B cell (primary cell): ENCODE results near the gene WNT1. TPM values are rescaled to one million over a fixed set of nuclear protein-coding genes. Genes with fewer than 3 reads are reported as not detected.

Source experiments
- ATAC-seq: fragments of 200-7000 bp; cut with Tn5 transposase; one replicate; pipeline ENCODE4 v1.10.0; 2021; ENCODE audit warnings: low read depth, mild to moderate bottlenecking, moderate number of reproducible peaks, moderate library complexity
- CTCF ChIA-PET: fragments of 350-600 bp; sonication (Branson Sonifier 250); formaldehyde crosslinking; loops from one replicate; lab custom pipeline; 2021; ENCODE audit warnings: antibody characterized with exemption, inconsistent platforms; lab: Charles Lee
- POLR2A ChIA-PET: fragments of 350-600 bp; sonication (Branson Sonifier 250); formaldehyde crosslinking; loops from one replicate; lab custom pipeline; 2021; ENCODE audit warnings: antibody characterized with exemption; lab: Charles Lee
- DNase-seq: peaks from one replicate; pipeline ENCODE4 v3.0.0; 2013
- H2AFZ ChIP-seq: 2 replicates; pipeline ENCODE4 v1.6.1; 2012; ENCODE audit warnings: mild to moderate bottlenecking, low read depth, low read length; ENCODE audit not compliant: insufficient read depth, poor library complexity, severe bottlenecking
- H3K27ac ChIP-seq, 2 donors: 1 replicate in 1 of 2; 2 replicates in 1 of 2; pipeline ENCODE4 v1.5.1; 2012 to 2013; ENCODE audit warnings: low read length in 2 of 2, mild to moderate bottlenecking in 2 of 2, moderate library complexity in 1 of 2
- H3K27me3 ChIP-seq, 4 experiments: fragments of 200-600 bp in 1 of 4; sonication (generic) in 1 of 4; replicated peaks in 1 of 4; 1 replicate in 2 of 4; 2 replicates in 2 of 4; pipeline versions ENCODE4 v1.6.1 to v1.7.0; 2013 to 2016; ENCODE audit warnings: low read length in 3 of 4, mild to moderate bottlenecking in 2 of 4, mixed read lengths in 1 of 4, moderate library complexity in 1 of 4; ENCODE audit not compliant: insufficient read depth in 4 of 4, control insufficient read depth in 3 of 4; ENCODE audit errors: control extremely low read depth in 1 of 4
- H3K36me3 ChIP-seq, 2 experiments: replicated peaks in 1 of 2; 1 replicate in 1 of 2; 2 replicates in 1 of 2; pipeline versions ENCODE4 v1.6.1 to v1.7.1; 2013; ENCODE audit warnings: low read length in 1 of 2; ENCODE audit not compliant: insufficient read depth in 2 of 2, control insufficient read depth in 1 of 2; ENCODE audit errors: control extremely low read depth in 1 of 2, extremely low read depth in 1 of 2
- H3K4me1 ChIP-seq, 2 donors: fragments of 200-600 bp in 1 of 2; sonication (generic) in 1 of 2; 1 replicate in 1 of 2; 2 replicates in 1 of 2; pipeline versions ENCODE4 v1.5.1 to v1.6.1; 2013 to 2017; ENCODE audit warnings: low read length in 2 of 2; ENCODE audit not compliant: control insufficient read depth in 2 of 2, insufficient read depth in 2 of 2
- H3K4me2 ChIP-seq: replicated peaks from 2 replicates; pipeline ENCODE3; 2012; ENCODE audit warnings: mild to moderate bottlenecking, low read depth, low read length; ENCODE audit not compliant: poor library complexity, severe bottlenecking
- H3K4me3 ChIP-seq, 5 experiments: fragments of 200-600 bp in 1 of 5; sonication (generic) in 1 of 5; 1 replicate in 3 of 5; 2 replicates in 2 of 5; pipeline versions ENCODE4 v1.5.1 to v1.7.0; 2011 to 2016; ENCODE audit warnings: low read length in 4 of 5, mild to moderate bottlenecking in 4 of 5, low read depth in 2 of 5, control low read depth in 1 of 5, moderate library complexity in 1 of 5; ENCODE audit not compliant: insufficient read depth in 1 of 5; ENCODE audit errors: control extremely low read depth in 1 of 5, extremely low read depth in 1 of 5
- H3K79me2 ChIP-seq: fragments of 200-600 bp; sonication (generic); one replicate; pipeline ENCODE4 v1.6.0; 2016; ENCODE audit warnings: low read length; ENCODE audit not compliant: control insufficient read depth, insufficient read depth
- H3K9ac ChIP-seq: fragments of 200-600 bp; sonication (generic); 2 replicates; pipeline ENCODE4 v1.6.1; 2017; ENCODE audit warnings: mild to moderate bottlenecking, low read length, moderate library complexity
- H3K9me3 ChIP-seq, 3 donors: one replicate each; pipeline versions ENCODE4 v1.6.1 to v1.7.1; 2013; ENCODE audit warnings: low read length in 2 of 3; ENCODE audit not compliant: control insufficient read depth in 2 of 3, insufficient read depth in 1 of 3; ENCODE audit errors: control extremely low read depth in 1 of 3
- H4K20me1 ChIP-seq: 2 replicates; pipeline ENCODE4 v1.6.0; 2012; ENCODE audit warnings: mild to moderate bottlenecking, low read length; ENCODE audit not compliant: insufficient read depth, control insufficient read depth, poor library complexity, severe bottlenecking
- H3K27ac Mint-ChIP-seq: one replicate; pipeline ENCODE4 v1.8.0; 2021; ENCODE audit warnings: mixed read lengths
- H3K27me3 Mint-ChIP-seq: one replicate; pipeline ENCODE4 v1.8.0; 2021; ENCODE audit warnings: mixed read lengths
- H3K4me1 Mint-ChIP-seq: one replicate; pipeline ENCODE4 v1.8.0; 2021; ENCODE audit warnings: mixed read lengths
- H3K4me3 Mint-ChIP-seq: one replicate; pipeline ENCODE4 v1.8.0; 2021; ENCODE audit warnings: mixed read lengths
- H3K9me3 Mint-ChIP-seq: one replicate; pipeline ENCODE4 v1.8.0; 2022; ENCODE audit warnings: mixed read lengths; ENCODE audit not compliant: insufficient read depth
- EZH2 ChIP-seq: IDR thresholded peaks from 2 replicates; pipeline ENCODE4 v1.6.1; 2012; ENCODE audit warnings: borderline replicate concordance, low read depth, mild to moderate bottlenecking, moderate library complexity, low read length; ENCODE audit not compliant: insufficient read depth, poor library complexity, severe bottlenecking
- WGBS: methylation state at CpG from one replicate; pipeline ENCODE4 v1.1.5; 2013; ENCODE audit warnings: missing lambda C conversion rate; ENCODE audit not compliant: insufficient coverage; 5-methylcytosine and 5-hydroxymethylcytosine counted together
- intact Hi-C: fragments of 100-400 bp; cut with micrococcal nuclease; formaldehyde crosslinking; loops from one replicate; pipeline ENCODE4 v1.10.0; 2022
- polyA plus RNA-seq: library from polyadenylated mRNA; depleted of rRNA; stranded (reverse); fragments of >200 nt; gene quantifications from 2 replicates; pipeline ENCODE4 v1.2.3, GENCODE V29; 2012
- total RNA-seq, 2 donors: library from RNA; stranded (reverse); fragments of 120-200 nt in 1 of 2; gene quantifications; 1 replicate in 1 of 2; 2 replicates in 1 of 2; pipeline versions ENCODE4 v1.2.3 to v1.2.4, GENCODE V29; 2013 to 2022
- TF ChIP-seq, protein P1 (sequence below): fragments of 200-600 bp; IDR thresholded peaks from one replicate; pipeline ENCODE4 v1.8.0; 2022; ENCODE audit warnings: antibody characterized with exemption, mild to moderate bottlenecking

Gene WNT1
- total and polyA plus RNA-seq, 2 donors (not counting 1 experiment from before 2014, with no cell fraction given) = 0.55 TPM; not detected in 1

DNA sequence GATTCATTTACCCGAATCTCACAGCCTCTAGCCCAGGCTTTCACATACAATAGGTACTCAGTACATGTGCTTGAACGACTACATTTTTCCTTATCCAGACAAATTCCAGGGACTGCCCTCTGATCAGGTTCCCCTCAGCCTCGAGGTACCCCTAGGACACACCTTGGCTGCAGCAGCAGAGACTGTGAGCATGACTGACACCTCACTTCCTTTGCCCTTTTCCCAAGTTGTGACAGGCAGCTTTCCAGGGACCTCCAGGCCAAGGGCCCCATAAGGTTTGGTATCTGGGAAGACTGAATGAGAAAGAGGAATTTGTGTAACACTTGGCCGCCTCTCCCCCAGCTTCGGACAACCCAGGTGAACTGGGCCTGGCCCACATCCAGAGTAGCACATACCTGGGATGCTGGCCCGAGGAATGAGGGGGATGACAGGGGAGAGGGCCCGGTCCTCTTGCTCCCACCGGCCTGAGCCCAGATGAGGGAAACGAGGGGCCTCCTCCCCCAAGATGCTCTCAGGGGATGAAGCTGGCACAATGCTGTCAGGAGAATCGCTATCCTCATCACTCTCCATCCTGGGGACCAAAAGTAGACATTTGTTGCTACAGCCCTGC is 50.6 kb downstream of the WNT1 start:
- Mint-ChIP-seq H3K4me3 (no peak overlapping the region), H3K4me1 (no peaks in the 10 kb centered on the region), H3K9me3 (no peaks in the 10 kb centered on the region), H3K27ac (no peak overlapping the region), H3K27me3 (no peaks in the 10 kb centered on the region)
- peaks cover 12% of the 10 kb centered on the region for H4K20me1 ChIP-seq
- ATAC-seq = no peak
- no peak overlapping the region for H3K27ac ChIP-seq
- peaks cover 2 to 74% of the 10 kb centered on the region in 2 experiments for H3K36me3 ChIP-seq
- intact Hi-C loops = no loop called here
- no peak overlapping the region for H2AFZ ChIP-seq
- no peaks in the 10 kb centered on the region for H3K9me3 ChIP-seq
- DNase-seq = no peak
- peaks cover 15% of the 10 kb centered on the region for H3K79me2 ChIP-seq
- no peaks in the 10 kb centered on the region for H3K4me1 ChIP-seq
- H3K4me2 ChIP-seq = no peak overlapping the region
- H3K4me3 ChIP-seq = no peak overlapping the region
- WGBS = 95% methylated on average over 9 of the region's 10 CpGs
- ChIA-PET CTCF (interaction anchor here (1.0 to 2.6 kb wide), 4 partner anchors 9 to 713 kb away, joined by 3 to 9 read pairs (median 6); partner anchors contain the start of gene TMBIM6), POLR2A (no interaction called here)
- H3K27me3 ChIP-seq = no peaks in the 10 kb centered on the region
- TF ChIP-seq, protein P1, sequence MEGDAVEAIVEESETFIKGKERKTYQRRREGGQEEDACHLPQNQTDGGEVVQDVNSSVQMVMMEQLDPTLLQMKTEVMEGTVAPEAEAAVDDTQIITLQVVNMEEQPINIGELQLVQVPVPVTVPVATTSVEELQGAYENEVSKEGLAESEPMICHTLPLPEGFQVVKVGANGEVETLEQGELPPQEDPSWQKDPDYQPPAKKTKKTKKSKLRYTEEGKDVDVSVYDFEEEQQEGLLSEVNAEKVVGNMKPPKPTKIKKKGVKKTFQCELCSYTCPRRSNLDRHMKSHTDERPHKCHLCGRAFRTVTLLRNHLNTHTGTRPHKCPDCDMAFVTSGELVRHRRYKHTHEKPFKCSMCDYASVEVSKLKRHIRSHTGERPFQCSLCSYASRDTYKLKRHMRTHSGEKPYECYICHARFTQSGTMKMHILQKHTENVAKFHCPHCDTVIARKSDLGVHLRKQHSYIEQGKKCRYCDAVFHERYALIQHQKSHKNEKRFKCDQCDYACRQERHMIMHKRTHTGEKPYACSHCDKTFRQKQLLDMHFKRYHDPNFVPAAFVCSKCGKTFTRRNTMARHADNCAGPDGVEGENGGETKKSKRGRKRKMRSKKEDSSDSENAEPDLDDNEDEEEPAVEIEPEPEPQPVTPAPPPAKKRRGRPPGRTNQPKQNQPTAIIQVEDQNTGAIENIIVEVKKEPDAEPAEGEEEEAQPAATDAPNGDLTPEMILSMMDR = no peak
- TF ChIP-seq EZH2 = no peak
- no peak overlapping the region for H3K9ac ChIP-seq

GRCh38 chr12:49030119-49030518 is 52.0 kb downstream of the WNT1 start:
- ATAC-seq (no peak), DNase-seq (no peak)
- Mint-ChIP-seq H3K27ac (no peak overlapping the region), H3K27me3 (no peaks in the 10 kb centered on the region), H3K4me3 (no peak overlapping the region), H3K4me1 (no peaks in the 10 kb centered on the region), H3K9me3 (no peaks in the 10 kb centered on the region)
- Histone ChIP-seq H3K27ac (no peak overlapping the region), H3K4me3 (no peak overlapping the region), H3K9me3 (no peaks in the 10 kb centered on the region), H3K27me3 (no peaks in the 10 kb centered on the region), H3K9ac (no peak overlapping the region), H4K20me1 (peaks cover 12% of the 10 kb centered on the region), H2AFZ (no peak overlapping the region), H3K36me3 (peaks cover 1 to 74% of the 10 kb centered on the region in 2 experiments), H3K4me1 (no peaks in the 10 kb centered on the region), H3K79me2 (peaks cover 15% of the 10 kb centered on the region), H3K4me2 (no peak overlapping the region)
- TF ChIP-seq EZH2 = no peak
- TF ChIP-seq, protein P1 = no peak
- intact Hi-C loops = no loop called here
- POLR2A ChIA-PET = interaction anchor here (0.7 kb wide), 1 partner anchor 308 kb away, joined by 5 read pairs; no protein-coding TSS in a partner anchor
- WGBS = no CpG with 5 or more reads among the region's 8 CpGs
- CTCF ChIA-PET = interaction anchor here (0.8 to 2.6 kb wide), 4 partner anchors 9 to 711 kb away, joined by 3 to 9 read pairs (median 4); partner anchors contain the start of gene TMBIM6
